GM19324 (cell line): ENCODE measurements around the gene RASSF7.
"Not testable (repeated sequence)": the region's sequence is repeated elsewhere in the genome, so short reads cannot be mapped to it uniquely, and the experiment has no call there.

ENCODE experiments used
- ATAC-seq: cut with Tn5 transposase; IDR thresholded peaks from one replicate; pipeline ENCODE4 v1.9.1; 2021; ENCODE audit warnings: mild to moderate bottlenecking, moderate library complexity; ENCODE audit not compliant: unreplicated experiment, low FRiP score

The RASSF7 gene

GRCh38 chr11:565921-566509 lies 5.2 kb downstream of the RASSF7 start:
- ATAC-seq = no peak

- ATAC-seq = no peak
Measured at GRCh38 chr11:567011-567628, 6.3 kb downstream of the RASSF7 start.

GRCh38 chr11:567629-568292 lies 7.0 kb downstream of the RASSF7 start:
- no peak for ATAC-seq

GRCh38 chr11:568306-569157 lies 7.8 kb downstream of the RASSF7 start:
- peak; percentile 83 for ATAC-seq

- ATAC-seq = no peak
Measured at GRCh38 chr11:569158-569885, 8.6 kb downstream of the RASSF7 start.

- no peak for ATAC-seq
Measured at GRCh38 chr11:571802-572185, 11.0 kb downstream of the RASSF7 start.

GRCh38 chr11:573146-573759 lies 12.5 kb downstream of the RASSF7 start:
- no peak for ATAC-seq

- not testable (repeated sequence) for ATAC-seq
Measured at GRCh38 chr11:574031-574570, 13.3 kb downstream of the RASSF7 start.

- no peak for ATAC-seq
Measured at GRCh38 chr11:574632-575312, 14.0 kb downstream of the RASSF7 start.

GRCh38 chr11:575313-575995 lies 14.7 kb downstream of the RASSF7 start:
- ATAC-seq = peak; percentile 39

- ATAC-seq = peak; percentile 94
Measured at GRCh38 chr11:575996-576768, 15.4 kb downstream of the RASSF7 start, which contains the start of gene PHRF1. Gene PHRF1, plus strand, starts transcription at chr11:576470. Its CDS starts 5,043 bp downstream, at chr11:581513.

GRCh38 chr11:576811-577610 lies 16.2 kb downstream of the RASSF7 start:
- no peak for ATAC-seq

GRCh38 chr11:577611-577894 lies 16.8 kb downstream of the RASSF7 start:
- no peak for ATAC-seq

- no peak for ATAC-seq
Measured at GRCh38 chr11:578276-579035, 17.7 kb downstream of the RASSF7 start.

- ATAC-seq = no peak
Measured at GRCh38 chr11:579830-580601, 19.2 kb downstream of the RASSF7 start.

GRCh38 chr11:581342-581741 lies 20.6 kb downstream of the RASSF7 start:
- no peak for ATAC-seq
